ENCODE results near the gene PHLDA3.

The PHLDA3 gene

DNA sequence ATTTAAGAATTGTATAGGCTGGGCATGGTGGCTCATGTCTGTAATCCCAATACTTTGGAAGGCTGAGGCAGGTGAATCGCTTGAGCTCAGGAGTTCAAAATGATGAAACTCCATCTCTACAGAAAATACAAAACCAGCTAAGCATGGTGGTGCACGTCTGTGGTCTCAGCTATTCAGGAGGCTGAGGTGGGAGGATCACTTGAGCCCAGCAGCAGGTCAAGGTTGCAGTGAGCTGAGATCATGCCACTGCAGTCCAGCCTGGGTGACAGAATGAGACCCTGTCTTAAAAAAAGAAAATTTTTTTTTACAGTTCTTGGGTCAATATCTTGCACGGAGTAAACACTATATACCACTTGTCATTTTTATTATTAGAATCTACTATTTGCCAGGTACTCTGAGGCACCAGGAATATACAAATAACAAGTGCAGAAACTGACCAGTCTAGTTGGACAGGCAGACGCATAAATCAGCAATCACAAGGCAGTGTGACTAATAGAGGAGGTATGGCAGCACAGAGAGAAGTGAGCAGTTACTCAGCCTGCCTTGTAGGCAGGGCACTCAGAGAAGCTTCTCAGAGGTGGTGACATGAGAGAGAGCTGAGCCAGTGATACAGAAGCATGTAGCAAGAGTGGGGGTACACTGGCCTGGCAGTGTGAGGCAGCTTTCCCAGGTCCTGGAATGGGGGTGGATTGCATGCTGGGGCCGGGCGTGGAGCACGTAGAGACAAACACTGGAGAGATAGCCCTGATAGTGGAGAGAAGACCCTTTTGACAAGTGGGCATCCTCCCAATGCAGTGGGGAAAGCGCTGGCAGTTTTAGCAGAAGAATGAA, 8.0 kb downstream of the PHLDA3 start:
- no peak for DNase-seq

DNA sequence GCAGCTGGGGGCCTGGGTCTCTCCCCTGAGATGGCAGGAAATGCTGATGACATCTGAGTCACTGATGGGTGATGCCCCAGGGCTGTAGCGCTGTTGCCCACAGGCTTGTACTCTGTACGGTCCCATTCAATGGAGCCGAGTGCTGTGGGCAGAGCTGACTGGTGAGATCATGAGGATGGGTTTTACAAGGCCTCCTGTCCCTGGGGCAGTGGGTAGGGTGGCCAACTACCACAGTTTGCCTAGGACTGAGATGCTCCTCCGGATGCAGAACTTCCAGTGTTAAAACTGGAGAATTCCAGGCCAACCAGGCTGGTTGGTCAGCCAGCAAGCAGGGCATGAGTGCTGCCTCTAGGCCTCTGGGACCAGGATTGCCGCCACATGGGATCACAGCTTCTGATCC, 9.2 kb downstream of the PHLDA3 start:
- no peak for DNase-seq

DNA sequence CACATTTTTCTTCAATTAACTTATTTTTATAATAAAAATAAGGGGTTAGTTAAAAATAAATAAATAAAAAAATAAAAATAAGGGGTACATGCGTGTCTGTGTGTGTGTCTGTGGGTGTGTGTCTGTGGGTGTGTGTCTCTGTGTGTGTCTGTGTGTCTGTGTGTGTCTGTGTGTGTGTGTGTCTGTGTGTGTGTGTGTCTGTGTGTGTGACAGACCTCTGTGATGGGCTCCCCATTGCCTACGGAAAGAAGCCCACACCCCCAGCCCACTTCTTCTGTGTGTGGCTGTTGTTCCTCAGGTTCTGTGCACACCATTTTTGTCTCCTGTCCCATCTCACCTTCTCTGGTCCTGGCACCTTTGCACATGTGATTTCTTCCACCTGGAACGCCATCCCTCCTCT, 9.9 kb downstream of the PHLDA3 start:
- DNase-seq, result no peak

DNA sequence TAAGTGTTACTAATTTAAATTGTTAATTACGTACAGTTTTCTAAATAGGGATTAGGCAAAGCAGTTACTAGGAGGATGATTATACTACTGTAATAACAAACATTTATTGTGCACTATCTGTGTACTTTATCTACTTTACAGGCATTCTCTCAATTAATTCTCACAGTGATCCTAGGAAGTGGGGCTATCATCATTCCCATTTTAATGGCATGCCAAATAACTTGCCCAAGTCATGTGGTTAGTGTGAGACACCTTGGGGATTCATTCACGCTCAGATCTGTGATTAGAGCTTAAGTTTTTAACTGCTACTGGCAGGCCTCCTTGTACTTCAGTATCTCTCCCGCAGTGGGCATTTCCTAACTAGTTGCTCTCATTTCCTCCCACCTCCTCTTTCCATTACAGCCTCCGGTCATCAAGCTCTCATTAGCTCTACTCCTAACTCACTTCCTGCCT, 11.5 kb downstream of the PHLDA3 start:
- DNase-seq, result no peak

DNA sequence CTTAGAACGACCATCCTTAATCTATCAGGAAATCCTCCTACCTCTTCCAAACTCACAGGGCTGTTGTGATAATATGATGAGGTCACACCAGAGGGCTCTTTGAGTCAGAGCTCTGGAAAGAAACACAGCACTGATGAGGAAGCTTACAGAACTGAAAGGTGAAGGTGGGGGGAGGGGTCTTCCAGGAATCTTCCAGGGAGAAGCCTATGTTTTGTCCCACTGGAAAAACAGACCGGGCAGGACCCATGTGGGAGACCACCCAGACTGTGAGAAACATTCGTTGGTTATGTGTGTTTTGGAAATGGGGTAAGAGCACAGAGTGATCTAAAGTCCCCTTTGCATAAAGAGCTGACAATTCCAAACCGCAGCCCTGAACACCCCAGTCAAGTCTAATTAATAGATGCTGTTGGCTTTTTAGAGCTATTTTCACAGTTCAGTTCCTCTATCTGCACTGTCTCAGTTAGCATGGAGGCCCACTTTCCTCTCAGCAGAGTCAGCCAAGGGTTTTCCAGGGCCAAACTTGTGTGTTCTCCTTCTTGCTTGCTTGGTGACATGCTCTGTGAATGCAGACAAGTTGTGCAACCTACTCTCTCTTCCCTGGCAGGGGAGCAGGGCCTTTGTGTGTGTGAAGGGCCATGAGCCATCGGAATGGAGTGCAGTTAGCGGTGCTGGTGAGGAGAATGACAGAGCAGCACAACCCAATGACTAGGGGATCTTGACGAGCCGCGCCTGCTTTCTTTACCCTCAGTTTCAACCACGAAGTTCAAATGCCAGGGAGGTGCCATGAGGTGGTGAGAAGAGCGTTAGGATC, 12.3 kb downstream of the PHLDA3 start:
- no peak for DNase-seq

DNA sequence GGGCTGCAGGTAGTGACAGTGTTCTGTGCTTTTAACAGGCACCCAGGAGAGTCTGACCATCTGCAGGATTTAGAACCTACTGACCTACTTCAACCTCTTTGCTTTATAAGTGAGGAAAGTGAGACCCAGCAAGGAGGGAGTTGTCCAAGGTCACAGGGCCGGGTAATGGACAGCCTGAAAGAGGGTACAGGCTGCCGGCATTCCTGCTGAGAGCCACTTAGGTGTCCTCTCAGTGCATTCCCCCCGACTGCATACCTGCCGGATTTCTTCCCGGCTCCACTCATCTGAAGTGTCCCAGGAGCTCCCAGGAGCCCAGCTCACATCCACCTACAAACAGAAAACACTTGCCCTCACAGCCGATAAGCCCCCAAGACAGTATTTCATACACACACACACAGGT, 13.9 kb downstream of the PHLDA3 start:
- no peak for DNase-seq

DNA sequence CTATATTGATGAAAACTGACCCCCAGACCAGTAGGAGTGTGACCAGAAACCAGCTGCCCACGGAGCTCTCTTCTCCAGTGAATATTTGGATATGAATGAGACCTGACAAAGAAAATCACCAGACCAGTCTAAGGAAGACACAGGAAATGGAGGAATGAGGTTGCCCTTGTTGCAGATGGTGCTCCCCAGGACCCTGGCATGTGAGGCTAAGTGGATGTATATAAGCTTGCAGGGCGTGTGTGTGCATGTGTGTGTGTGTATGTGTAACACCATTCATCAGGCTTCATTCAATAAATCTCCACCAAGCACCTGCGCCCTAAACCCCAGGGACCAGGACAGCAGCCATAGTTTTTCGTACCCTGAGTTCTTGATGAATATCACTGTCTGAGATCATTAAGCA, 14.4 kb downstream of the PHLDA3 start:
- no peak for DNase-seq

DNA sequence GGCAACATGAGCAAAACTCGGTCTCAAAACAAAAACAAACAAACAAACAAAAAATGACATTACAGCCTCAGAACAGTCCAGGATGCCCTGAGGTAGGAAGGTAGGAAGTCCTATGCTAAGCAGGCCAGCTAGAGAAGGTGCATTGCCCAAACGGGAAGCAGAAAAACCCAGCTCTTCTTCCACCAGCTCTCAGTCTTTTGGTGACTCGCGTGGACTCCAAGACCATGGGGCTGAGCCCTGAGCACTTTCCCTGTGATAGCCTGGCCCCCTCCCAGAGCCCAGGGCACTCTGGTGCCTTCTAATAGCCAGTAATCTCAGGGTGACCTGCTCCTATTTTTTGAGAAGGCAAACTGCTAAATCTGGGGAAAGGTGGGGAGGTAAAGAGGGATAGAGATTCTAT, 16.1 kb downstream of the PHLDA3 start:
- DNase-seq, result no peak

DNA sequence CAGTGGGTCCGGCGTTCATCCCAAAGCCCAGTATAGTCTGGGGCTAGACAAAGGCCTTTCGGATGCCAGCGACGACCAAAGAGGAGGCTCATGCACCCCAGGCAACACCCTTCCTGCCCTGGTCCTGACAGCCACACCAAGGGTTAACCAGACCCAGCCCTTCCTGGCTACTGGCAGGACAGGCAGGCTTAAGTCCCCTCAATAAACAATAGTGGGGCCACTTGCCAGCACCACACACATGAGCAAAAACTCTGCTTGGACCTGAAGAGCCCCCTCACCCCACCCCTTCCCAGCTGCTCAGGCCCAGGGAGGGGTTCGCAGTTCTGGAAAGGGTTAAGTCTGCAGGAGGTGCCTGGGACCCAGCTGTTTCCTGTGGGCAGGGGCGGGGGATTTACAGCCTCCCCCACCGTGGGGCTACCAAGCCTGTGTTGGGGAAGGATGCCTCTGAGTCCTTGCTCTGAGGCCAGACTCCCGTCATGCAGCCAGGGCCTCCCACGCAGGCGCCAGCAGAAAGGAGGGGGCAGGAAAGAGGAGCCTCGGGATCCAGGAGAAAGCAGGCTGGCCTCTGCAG, 18.2 kb downstream of the PHLDA3 start:
- DNase-seq, result no peak

DNA sequence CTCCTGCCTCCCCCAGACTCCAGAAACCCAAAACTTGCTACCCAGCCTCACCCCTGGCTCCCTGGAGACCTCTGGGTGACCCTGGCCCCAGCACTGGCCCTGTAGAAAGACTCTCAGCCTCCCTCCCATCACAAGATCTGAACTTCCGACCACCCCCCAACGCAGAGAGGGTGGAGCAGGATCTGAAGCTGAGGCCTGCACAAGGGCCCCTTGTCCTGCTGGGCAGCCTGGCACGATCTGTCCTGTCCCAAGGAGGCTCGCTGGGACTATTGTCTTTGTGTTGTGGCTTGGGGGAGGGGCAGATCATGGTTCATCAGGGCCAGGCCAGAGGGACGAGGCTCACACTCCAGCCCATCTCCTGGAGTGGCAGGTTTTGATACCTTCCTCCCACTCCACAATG, 20.0 kb downstream of the PHLDA3 start:
- no peak for DNase-seq

DNA sequence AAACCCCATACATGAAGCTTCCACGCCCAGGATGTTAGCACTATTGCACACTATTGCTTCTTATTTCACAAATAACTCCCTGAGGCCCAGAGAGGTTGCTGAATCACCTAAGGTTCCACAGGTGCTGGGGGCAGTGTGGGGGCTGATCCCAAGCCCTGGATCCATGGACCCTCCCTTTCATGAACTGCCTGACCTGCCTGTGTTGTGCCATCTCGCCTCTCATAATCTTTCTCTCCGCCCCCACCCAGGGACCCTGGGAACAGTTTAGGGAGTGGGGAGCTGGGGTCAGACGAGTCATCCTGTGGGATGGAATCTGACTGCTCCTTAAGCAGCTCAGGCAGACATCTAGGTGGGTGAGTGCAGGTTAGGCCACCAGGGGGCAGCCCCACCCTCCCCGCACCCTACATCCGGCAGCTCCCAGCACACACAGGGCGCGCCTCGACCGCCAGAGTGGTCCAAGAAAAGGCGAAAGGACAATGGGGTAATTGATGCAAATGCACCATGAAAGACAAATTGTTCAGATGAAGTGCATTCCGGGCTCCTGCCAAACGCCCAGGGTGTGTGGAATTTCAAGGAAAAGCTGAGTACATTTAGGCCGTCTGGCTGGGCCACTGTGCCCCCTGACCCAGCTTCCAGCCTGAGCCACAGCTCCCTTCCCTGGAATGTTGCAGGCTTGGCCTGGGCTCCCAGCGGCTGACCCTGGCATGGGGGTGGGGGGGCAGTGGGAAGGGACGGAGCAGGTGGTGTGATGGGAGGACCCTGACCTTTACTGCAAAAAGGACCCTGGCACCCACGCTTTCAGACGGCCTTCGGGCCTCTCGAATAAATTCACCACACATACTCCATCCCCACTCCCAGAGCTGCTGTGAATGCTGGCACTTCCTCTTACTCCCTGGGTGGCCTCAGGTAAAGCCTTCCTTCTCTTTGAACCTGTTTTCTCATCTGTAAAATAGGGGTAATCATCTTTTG, 20.8 kb downstream of the PHLDA3 start:
- DNase-seq, result peak in 3 of 4 experiments; percentile 13 to 46 (median 23)

DNA sequence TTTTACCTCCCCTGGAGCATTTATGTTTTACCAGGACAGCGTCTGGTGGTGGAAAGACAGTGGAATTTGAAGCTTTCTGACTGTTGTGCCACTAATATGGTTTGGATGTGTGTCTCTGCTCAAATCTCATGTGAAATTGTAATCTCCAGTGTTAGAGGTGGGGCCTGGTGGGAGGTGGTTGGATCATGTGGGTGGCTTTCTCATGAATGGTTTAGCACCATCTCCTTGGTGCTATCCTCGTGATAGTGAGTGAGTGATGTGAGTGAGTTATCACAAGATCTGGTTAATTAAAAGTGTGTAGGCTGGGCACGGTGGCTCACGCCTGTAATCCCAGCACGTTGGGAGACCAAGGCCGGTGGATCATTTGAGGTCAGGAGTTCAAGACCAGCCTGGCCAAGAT, 23.7 kb downstream of the PHLDA3 start:
- no peak for DNase-seq

DNA sequence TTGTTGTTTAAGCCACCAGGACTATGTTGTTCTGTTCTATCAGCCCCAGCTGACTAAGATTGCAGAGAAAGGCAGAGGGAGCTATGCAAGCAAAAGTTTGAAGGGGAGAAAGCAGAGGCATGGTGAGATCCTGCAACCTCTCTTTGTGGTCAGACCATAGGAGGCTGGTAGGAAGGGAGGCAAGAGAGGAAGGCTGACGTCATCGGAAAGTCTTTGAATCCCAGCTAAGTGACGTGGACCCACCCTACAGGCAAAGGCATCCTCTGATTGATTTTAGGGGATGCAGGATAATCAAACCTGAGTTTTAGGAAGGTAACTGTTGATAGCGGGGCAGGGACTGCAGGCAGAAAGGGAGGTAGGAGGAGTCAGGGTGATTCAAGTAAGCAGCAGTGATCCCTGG, 24.2 kb downstream of the PHLDA3 start:
- no peak for DNase-seq

DNA sequence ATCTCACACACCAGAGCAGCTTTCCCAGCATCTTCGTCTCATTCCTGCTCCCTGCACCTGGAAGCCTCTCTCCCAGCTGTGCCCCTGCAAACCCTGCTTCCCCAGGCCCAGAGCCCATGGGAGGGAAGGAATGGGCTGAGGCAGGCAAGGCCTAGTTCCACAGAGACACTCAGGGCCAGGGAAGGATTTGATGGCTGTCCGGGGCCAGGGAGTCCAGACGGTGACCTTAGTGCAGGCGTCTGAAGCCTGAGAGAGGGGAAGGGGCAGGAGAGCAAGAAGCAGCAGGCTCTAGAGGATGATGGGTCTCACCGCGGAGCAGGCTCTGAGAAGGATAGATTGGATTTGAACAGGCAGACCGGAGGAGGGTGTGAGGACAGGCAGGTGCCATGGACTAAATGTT, 25.2 kb downstream of the PHLDA3 start:
- DNase-seq, result no peak

DNA sequence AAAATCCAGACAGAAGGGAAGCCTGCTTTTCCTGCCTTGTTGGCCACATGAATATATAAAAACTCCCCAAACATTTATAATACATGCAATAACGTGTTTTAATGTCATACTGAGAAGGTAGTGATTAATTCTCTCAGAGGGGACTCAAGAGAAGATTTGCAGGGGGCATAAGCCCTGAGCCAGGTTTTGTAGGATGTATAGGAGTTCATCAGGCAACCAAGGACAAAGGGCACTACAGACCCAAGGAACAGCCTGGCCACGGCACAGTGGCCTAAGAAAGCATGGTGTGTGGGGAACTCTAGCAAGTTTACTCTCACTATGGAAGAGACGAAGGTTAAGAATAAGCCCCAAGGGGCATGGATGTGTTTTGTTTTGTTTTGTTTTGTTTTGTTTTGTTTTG, 32.0 kb downstream of the PHLDA3 start:
- DNase-seq, result no peak

DNA sequence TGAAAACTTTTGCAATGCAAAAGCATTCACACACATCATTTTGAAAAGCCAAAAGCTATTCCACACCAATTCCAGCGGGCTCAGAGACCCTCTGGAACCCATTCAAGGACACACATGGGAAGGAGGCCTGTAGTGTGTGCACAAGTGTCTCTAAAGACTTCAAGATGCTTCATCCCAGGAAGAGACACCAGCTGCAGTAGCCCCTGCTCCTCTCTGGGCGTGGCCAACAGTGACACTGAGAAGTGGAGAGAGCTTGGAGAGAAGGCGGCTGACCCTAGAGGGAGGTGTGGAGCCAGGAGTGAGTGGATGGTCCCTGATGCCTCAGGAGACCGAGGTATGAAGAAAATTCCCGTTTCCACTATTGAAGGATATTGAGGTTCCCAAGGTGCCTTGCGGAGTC, 32.6 kb downstream of the PHLDA3 start:
- DNase-seq, result no peak

DNA sequence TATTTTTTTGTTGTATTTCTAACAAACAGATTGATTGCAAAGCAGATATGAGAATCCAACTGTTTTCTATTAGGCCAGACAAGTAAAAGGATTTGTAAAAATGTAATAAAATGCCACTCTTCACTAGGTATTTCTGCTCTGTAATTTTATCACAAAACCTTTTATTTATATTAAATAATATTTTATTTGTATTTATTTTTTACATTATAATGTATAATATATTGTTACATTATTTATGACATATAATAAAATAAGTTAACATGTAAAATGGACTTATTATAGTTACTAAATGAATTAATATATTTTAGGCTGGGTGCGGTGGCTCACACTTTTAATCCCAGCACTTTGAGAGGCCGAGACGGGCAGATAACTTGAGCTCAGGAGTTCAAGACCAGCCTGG, 34.7 kb downstream of the PHLDA3 start:
- DNase-seq, result no peak

DNA sequence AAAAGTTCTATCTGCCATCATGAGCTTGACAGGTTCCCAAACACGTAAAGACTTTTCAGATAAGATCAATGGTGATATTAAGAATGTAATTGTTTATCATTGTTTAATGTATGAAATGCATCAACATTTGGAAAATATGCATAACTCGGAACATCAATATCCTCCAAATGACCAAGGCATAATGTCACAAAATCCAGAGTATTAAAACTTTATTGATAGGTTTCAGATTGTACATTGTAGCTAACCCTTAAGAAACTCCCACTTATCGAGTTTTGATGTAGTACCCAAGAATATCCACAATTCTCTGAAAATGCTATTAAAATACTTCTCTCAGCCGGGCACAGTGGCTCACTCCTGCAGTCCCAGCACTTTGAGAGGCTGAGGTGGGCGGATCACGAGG, 35.4 kb downstream of the PHLDA3 start:
- DNase-seq, result no peak

DNA sequence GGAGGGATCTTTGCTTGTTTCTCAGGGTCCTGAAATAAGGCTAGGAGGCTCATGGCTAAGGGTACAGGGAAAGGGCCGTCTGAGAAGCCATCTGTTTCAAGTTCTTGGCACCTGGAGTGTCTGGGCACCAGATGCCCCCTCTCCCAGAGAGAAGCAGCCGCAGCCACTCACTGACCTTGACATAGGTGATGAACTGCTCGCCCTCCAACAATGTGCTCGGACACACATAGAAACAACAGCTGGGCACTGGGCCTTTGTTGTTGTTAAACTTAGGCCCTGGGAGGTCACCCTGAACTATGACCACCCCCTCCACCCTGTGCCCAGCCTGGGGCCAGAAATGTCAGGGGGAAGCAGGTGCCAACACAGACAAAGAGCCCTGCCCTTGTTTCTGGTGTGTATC, 38.2 kb downstream of the PHLDA3 start:
- DNase-seq, result no peak

DNA sequence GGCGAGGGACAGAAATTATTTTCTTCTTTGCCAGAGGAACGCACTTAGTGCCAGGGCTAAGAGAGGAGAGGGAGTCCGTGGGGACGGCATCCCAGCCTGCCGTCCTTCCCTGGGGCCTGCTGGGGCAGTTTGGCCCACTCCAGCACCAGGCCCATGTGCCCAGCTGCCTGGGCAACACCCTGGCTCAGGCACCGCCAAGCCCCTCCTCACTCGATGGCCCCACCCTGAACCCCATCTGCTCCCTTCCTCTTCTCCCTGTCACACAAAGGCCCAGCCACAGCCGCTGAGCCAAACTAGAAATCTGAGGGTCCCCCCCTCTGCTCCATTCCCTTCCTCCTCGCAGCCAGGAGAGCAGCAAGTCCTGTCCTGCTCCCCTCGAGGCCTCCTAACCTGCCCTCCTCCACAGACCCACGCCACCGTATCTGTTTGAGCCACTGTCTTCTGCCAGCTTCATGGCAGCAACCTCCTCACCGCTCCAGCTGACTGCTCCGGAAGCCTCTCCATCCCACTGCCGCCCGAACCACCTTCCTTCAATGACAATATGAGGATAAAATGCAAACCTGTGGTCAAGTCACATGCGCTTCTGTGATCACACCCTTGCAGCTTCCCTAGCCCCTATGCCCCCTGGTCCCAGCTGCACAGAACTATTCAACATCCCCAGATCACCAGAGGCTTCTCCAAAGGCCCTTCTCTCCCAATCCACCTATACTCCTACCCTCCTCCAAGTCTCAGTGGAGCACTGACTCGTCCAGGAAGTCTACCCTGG, 39.1 kb downstream of the PHLDA3 start:
- no peak for DNase-seq

DNA sequence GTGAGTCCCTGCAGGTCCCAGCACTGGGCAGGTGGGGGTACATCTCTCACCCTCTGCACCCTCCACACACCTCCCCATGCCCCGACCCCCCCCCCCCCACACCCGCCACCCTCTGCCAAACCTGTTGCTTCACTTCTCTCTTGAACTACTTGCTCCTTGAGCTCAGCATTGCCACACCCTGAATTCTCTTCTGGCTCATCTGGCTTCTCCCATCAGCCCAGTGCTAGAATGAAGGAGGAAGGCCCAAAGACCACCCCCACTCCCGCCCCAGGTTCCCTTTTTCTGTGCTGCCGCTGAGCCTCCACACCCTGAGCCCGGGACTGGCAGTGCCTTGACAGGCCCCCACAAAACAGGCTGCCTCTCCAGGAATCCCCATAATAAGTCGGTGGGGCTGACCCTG, 41.0 kb downstream of the PHLDA3 start:
- no peak for DNase-seq
